WTC11 (cell line): ENCODE data around the gene MAPKAPK3.

Source experiments
- AFF4 ChIP-seq: sonication (generic); formaldehyde crosslinking; IDR thresholded peaks from 2 replicates; pipeline ENCODE4 v1.8.1; 2023; ENCODE audit warnings: mild to moderate bottlenecking, missing genetic modification reagents, borderline replicate concordance
- ARID4B ChIP-seq: sonication (generic); formaldehyde crosslinking; IDR thresholded peaks from 2 replicates; pipeline ENCODE4 v1.8.0; 2023; ENCODE audit warnings: missing genetic modification reagents, mild to moderate bottlenecking, borderline replicate concordance
- GABPB1 ChIP-seq: sonication (generic); formaldehyde crosslinking; IDR thresholded peaks from 2 replicates; pipeline ENCODE4 v1.8.1; 2023; ENCODE audit warnings: mild to moderate bottlenecking, missing genetic modification reagents
- HMGXB4 ChIP-seq: sonication (generic); formaldehyde crosslinking; IDR thresholded peaks from 2 replicates; pipeline ENCODE4 v1.8.1; 2023; ENCODE audit warnings: mild to moderate bottlenecking, moderate library complexity, missing genetic modification reagents
- JUN ChIP-seq: sonication (generic); formaldehyde crosslinking; IDR thresholded peaks from 2 replicates; pipeline ENCODE4 v1.8.0; 2023; ENCODE audit warnings: mild to moderate bottlenecking, missing genetic modification reagents
- NFATC4 ChIP-seq: fragments of 250-450 bp; sonication (Bioruptor Pico); IDR thresholded peaks from 2 replicates; pipeline ENCODE4 v1.9.0; 2021; ENCODE audit warnings: mild to moderate bottlenecking
- ZNF396 ChIP-seq: fragments of 250-450 bp; sonication (Bioruptor Pico); IDR thresholded peaks from 2 replicates; pipeline ENCODE4 v1.8.0; 2021; ENCODE audit warnings: mild to moderate bottlenecking, moderate library complexity, borderline replicate concordance
- ZNF423 ChIP-seq: fragments of 250-450 bp; sonication (Bioruptor Pico); IDR thresholded peaks from 2 replicates; pipeline ENCODE4 v2.1.2; 2022; ENCODE audit warnings: mild to moderate bottlenecking, moderate library complexity
- TF ChIP-seq, protein P1 (sequence below): fragments of 200-600 bp; IDR thresholded peaks from 2 replicates; pipeline ENCODE4 v1.8.0; 2022; ENCODE audit warnings: antibody characterized with exemption

- TF ChIP-seq, protein P1, sequence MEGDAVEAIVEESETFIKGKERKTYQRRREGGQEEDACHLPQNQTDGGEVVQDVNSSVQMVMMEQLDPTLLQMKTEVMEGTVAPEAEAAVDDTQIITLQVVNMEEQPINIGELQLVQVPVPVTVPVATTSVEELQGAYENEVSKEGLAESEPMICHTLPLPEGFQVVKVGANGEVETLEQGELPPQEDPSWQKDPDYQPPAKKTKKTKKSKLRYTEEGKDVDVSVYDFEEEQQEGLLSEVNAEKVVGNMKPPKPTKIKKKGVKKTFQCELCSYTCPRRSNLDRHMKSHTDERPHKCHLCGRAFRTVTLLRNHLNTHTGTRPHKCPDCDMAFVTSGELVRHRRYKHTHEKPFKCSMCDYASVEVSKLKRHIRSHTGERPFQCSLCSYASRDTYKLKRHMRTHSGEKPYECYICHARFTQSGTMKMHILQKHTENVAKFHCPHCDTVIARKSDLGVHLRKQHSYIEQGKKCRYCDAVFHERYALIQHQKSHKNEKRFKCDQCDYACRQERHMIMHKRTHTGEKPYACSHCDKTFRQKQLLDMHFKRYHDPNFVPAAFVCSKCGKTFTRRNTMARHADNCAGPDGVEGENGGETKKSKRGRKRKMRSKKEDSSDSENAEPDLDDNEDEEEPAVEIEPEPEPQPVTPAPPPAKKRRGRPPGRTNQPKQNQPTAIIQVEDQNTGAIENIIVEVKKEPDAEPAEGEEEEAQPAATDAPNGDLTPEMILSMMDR, result no peak
- TF ChIP-seq JUN (CRISPR knock-in tag) (no peak), ZNF396 (CRISPR knock-in tag) (no peak), NFATC4 (CRISPR knock-in tag) (no peak), ARID4B (CRISPR knock-in tag) (no peak), AFF4 (CRISPR knock-in tag) (no peak), HMGXB4 (CRISPR knock-in tag) (no peak), GABPB1 (CRISPR knock-in tag) (no peak), ZNF423 (CRISPR knock-in tag) (no peak)
Observed at GRCh38 chr3:50607271-50608091, 9.5 kb upstream of the MAPKAPK3 start.
